ENCODE measurements around the gene SLC4A1AP.
A peak's percentile ranks its signal among the peaks of the same experiment; 100 is the strongest.

The SLC4A1AP gene

GRCh38 chr2:27721884-27722485 is 58.3 kb downstream of the SLC4A1AP start:
- no peak for DNase-seq

GRCh38 chr2:27723372-27724144 is 59.9 kb downstream of the SLC4A1AP start:
- DNase-seq = peak; percentile 25

GRCh38 chr2:27724191-27724590 is 60.5 kb downstream of the SLC4A1AP start:
- no peak for DNase-seq

- no peak for DNase-seq
Measured at GRCh38 chr2:27724905-27725701, 61.4 kb downstream of the SLC4A1AP start.

- DNase-seq = no peak
Measured at GRCh38 chr2:27727257-27727656, 63.6 kb downstream of the SLC4A1AP start.

GRCh38 chr2:27728081-27728858 is 64.6 kb downstream of the SLC4A1AP start:
- DNase-seq = no peak

GRCh38 chr2:27729198-27729597 is 65.5 kb downstream of the SLC4A1AP start:
- DNase-seq = no peak

- DNase-seq = no peak
Measured at GRCh38 chr2:27729614-27730013, 65.9 kb downstream of the SLC4A1AP start.

GRCh38 chr2:27730261-27730662 is 66.6 kb downstream of the SLC4A1AP start:
- DNase-seq = no peak

- DNase-seq = no peak
Measured at GRCh38 chr2:27730980-27731691, 67.4 kb downstream of the SLC4A1AP start.

GRCh38 chr2:27734305-27734704 is 70.6 kb downstream of the SLC4A1AP start:
- DNase-seq = no peak

- no peak for DNase-seq
Measured at GRCh38 chr2:27735263-27735904, 71.7 kb downstream of the SLC4A1AP start.

- no peak for DNase-seq
Measured at GRCh38 chr2:27736031-27736889, 72.6 kb downstream of the SLC4A1AP start.

- DNase-seq = no peak
Measured at GRCh38 chr2:27736890-27737204, 73.2 kb downstream of the SLC4A1AP start.

- no peak for DNase-seq
Measured at GRCh38 chr2:27737676-27738348, 74.1 kb downstream of the SLC4A1AP start.

GRCh38 chr2:27738349-27739057 is 74.8 kb downstream of the SLC4A1AP start:
- DNase-seq = no peak

- DNase-seq = no peak
Measured at GRCh38 chr2:27739058-27739373, 75.3 kb downstream of the SLC4A1AP start.

- peak; percentile 63 for DNase-seq
Measured at GRCh38 chr2:27741673-27742072, 78.0 kb downstream of the SLC4A1AP start.

- no peak for DNase-seq
Measured at GRCh38 chr2:27742571-27742970, 78.9 kb downstream of the SLC4A1AP start.
